HG02938 (cell line): ENCODE data around the gene OSTM1.

ENCODE experiments used
- ATAC-seq: cut with Tn5 transposase; IDR thresholded peaks from one replicate; pipeline ENCODE4 v1.9.1; 2021; ENCODE audit warnings: mild to moderate bottlenecking, moderate library complexity; ENCODE audit not compliant: unreplicated experiment

Gene OSTM1

DNA sequence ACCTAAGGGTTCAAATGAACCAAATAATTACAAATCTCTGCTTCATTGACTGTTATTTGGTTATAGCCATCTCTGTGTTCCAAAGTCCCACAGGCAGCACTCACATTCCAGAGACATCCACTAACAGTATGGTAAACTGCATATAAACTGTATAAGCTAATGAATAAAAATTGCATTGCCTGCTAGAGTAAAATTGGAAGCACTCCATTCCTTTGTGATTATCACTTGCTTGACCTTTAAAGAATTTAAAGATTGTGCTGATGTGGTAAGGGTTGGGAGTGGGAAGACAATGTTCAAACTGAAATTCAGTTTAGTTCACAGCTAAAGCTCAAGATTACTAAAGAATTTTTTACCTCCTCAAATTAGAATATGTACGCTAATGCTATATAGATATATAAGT lies 31.0 kb upstream of the OSTM1 start:
- no peak for ATAC-seq

DNA sequence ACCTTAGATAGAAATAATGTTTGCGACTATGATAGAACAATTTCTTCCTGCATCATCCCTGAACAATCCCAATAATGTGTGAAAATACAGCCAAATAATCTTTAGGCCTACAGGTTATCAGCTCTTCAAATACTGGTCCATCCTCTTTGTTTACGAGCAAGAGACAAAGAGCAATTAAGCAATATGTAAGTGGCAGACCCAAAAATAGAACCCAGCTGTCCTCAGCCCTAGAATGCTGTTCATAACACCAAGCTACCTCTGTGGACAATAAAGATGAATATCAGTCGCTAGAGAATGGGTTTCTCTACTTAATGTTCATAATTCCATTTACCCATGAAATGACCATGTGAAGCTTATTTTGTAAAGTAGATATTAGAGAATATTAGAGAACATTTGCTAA lies 28.4 kb upstream of the OSTM1 start:
- no peak for ATAC-seq

DNA sequence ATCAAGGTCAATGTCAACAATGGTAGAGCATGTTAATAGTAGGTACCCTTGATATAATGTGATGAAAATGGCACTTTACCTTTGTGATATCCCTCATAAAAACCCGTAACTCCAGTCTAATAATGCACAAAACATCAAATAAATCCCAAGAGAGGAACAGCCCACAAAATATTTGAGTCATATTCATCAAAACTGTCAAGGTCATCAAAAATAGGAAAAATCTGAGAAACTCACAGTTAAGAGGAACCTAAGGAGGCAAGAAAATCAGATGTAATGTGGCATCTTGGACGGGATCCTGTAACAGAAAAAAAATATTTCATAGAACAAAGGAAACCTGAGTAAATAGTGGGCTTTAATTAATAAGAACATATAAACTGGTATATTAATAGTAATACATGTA lies 25.5 kb upstream of the OSTM1 start:
- no peak for ATAC-seq

DNA sequence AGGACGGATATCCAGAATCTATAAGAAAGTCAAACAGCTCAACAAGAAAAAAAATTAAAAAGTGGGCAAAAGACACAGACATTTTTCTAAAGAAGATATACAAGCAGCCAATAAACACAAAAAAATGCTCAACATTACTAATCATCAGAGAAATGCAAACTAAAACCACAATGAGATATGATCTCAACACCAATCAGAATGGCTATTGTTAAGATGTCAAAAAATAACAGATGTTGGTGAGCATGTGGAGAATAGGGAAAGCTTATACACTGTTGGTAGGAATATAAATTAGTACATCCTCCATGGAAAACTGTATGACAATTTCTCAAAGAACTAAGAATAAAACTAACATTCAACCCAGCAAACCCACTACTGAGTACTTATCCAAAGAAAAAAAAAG lies 23.3 kb upstream of the OSTM1 start:
- ATAC-seq = no peak

DNA sequence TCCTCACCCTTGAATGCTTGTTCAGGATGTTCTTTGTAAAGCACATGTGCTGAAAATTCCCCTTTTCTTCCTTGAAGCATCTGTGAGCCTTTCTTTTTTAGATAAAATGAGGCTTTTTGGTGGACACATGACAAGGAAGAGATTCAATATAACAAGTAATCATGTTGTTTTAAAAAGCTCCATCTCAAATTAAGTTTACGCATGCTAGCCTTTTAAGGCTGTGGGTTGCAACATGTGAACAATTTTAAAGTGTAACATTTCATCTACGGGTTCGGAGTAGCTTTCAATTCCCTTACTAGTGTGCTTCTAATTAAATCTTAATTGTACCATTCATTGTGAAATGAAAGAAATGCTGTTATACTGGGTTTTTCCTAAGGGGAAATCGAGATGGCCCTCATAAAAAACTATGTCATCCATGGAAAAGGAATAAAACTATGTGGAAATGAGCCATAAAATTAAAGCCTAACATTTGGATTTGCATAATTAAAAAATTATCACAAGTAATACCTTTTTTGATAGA lies 19.3 kb upstream of the OSTM1 start:
- no peak for ATAC-seq

DNA sequence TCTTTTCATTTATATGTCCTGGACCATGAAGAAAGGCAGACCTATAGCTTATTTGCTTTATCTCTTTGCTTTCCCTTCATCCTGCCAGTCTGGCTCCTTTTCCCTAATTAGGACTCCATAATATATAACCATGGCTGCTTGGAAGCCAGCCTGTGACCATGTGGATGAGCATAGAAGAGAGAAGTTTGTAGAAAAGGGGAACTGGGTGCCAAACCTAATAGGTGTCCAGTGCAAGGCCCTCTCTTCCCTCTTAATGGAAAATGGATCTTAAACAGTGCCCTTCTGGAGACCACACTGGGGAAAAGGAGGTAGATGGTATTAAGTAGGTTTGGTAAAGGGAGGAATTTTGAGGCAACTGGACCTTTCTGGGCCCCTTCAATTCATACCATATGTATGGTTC lies 16.7 kb upstream of the OSTM1 start:
- no peak for ATAC-seq

DNA sequence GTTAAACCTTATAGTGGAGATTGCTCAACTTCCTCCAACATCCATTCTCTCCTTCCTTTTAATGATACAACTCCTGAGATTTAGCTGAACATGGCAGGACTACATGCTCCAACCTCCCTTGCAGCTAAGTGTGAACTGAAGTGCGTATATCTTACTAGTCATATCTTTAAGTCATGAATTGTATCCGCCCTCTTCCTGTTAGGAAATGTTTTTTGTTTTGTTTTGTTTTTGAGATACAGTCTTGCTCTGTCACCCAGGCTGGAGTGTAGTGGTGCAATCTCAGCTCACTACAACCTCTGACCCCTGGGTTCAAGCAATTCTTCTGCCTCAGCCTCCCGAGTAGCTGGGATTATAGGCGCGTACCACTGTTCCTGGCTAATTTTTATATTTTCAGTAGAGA lies 8.8 kb upstream of the OSTM1 start:
- no peak for ATAC-seq

DNA sequence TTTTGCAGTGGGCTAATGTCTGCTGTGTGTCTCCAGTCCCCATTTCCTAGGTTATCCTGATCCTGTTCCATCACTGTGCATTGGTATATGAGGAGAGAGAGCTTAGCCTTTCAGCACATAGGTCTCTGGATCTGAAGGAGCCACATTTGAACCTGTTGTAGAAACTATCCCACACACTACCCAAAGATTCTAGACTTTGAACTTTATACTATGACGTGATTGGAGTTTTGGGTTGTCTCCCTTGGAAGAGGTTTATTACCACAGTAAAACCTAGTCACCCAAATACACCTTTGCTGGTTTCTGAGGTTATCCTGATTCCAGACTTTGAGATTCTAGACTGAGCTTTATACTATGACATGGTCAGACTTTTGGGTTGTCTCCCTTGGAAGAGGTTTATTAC lies 8.0 kb upstream of the OSTM1 start:
- ATAC-seq = no peak

DNA sequence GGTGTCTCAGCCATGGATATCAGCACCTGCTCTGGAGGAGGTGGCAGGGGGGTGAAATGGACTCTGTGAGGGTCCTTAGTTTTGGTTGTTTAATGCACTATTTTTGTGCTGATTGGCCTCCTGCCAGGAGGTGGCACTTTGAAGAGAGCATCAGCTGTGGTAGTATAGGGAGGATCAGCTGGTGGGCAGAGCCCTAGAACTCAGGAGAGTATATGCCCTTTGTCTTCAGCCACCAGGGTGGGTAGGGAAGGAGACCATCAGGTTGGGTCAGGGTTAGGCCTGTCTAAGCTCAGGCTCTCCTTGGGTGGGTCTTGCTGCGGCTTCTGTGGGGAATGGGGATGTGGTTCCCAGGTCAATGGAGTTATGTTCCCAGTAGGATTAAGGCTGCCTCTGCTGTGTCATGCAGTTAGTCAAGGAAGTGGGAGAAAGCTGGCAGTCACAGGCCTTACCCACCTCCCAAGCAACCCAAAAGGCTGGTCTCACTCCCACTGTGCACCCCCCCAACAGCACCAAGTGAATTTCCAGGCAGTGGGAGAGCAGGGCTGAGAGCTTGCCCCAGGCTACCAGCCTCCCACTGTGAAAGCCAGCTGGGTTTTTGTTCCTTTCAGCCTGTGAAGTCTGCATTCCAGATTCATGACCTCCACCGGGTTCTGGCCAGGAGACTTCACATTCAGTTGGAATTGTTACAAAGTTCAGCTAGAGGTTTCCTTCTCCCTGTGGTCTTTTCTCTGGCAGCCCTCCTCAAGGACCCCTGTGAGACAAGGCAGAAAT lies 5.7 kb upstream of the OSTM1 start:
- no peak for ATAC-seq

DNA sequence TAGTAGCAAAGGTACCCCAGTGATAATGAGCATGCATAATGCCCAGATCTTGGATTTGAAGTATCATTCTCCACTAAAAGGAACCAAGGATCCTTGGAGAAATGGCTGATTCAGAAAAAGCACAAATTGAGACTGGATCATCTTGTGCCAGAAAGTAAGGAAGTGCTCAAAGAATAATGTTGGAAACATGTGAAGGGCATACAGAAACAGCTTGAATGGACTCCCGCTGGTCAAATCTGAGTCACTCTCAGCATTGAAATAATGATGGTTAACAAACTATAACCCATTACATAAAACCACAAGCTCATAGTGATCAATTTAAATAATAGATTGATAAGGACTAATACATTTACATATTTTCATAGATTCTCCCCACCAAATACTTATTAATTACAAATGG lies 3.6 kb upstream of the OSTM1 start:
- ATAC-seq = no peak

DNA sequence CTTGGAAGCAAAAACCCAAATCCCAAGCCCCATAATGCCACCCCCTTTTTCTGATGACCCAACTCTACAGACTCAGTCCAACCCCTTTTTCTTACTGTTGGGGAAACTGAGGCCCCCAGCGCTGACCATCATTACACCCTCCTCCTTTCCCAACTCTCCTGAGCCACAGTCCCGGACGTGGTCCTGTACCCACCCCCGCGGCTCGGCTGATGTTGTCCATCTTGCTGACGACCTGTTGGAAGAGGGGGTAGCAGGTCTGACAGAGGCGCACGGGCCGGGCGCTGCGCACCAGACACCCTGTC lies 533 bp downstream of the OSTM1 start:
- peak; percentile 44 for ATAC-seq

DNA sequence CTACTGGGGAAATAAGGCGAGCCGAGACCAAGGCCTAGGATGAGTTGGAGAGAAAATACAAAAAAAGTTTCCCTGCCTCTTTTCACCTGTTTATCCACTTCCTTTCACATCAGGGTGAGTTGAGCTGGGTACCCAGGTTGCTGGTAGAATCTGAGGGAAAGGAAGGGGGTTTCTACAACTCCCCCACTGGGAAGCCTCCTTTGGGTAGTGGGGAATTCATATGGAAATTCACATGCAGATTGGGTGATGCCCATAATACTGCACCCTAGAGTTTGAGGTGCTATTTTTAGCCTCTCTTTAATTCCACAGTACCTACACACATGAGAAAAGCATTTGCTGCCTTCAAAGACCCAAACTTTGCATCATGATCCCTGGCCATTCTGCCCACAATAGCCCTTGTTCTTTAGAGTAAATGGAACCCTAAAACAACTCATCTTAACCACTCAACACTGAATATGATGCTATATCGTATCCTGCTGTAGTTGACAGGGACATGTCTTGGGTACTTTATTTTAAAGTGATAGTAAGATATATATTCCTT lies 2.7 kb downstream of the OSTM1 start:
- no peak for ATAC-seq

DNA sequence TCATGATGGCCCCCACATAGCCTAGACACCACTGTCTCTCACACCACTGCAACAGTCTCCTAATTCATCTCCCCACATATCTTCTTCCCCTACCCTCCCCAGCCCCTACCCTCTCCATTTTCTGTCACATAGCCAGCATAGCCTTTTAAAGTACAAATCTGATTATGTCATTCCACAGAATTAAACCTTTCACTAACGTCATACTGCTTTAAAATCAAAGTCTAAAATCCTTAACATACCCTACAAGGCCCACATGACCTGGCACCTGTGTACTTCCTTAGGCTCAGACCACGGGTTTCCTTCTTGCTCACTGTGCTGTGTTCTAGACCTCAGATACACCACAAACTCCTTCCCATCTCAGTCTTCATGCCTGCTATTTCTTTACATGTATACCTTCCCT lies 5.9 kb downstream of the OSTM1 start:
- ATAC-seq = no peak

DNA sequence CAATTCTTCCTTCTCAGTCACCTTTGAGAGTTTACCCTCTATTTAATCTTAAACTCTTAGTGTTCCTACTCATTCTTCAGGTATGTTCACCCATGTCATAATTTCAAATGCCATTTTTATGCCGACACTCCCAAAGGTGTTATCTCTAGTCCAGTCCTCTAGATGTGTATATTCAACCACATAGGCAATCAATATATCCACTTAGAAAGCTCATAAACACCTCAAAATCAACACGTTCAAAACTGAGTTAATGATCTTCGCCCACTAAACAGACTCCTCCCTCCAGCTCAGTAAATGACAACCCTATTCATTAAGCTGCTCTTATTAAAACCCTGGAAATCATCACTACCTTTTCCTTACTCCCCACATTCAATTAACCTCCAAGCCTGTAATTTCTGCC lies 6.4 kb downstream of the OSTM1 start:
- ATAC-seq = no peak

DNA sequence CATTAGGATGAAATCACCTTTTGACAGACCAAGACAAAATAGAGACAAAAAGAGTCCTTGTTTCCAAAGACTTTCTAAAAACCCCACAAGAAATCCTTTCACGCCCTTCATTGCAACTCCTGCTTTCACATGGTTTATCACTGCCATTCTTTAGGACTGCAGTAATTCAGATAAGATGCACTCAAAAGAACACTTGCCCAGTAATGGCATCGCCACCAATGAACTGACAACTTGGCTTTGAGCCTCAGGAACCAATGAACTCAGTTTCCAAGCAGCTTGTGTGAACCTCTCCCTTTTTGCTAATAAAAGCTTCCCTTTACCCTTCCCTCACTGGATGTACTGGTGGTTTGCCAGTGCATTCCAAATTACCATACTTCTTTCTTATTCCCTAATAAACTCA lies 21.8 kb downstream of the OSTM1 start:
- no peak for ATAC-seq

DNA sequence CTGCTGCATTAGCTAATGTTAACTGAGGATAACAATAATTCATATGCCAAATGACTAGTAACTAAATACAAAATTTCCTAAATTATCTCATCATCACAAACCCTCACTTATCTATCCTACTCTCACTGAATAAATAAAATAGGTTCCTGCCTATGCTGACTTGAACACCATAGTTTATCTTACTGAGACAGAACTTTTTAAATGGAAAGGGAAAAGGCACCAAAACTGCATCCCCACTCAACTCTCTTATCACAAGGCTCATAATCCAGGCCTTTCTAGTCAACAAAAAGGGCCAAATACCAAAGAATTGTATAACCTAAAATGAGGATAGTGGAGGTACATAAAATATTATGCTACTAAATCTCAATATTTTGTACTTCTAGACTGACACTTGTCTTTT lies 23.1 kb downstream of the OSTM1 start:
- ATAC-seq = no peak

DNA sequence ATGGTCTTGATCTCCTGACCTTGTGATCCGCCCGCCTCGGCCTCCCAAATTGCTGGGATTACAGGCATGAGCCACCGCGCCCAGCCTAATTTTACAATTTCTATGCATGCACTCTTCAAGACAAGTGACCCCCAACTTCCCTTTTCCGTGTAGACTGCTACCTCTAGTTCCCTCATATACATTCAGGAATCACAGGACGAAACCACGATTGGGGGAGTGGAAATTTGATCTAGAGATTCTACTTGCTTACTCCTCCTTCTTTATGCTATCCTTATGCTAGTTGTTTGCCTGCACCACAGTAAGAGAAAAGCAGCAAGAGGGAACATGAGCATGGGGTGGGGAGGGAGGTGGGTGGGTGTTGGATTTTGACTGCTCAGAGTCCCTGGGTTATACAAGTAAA lies 34.9 kb downstream of the OSTM1 start:
- ATAC-seq = no peak

DNA sequence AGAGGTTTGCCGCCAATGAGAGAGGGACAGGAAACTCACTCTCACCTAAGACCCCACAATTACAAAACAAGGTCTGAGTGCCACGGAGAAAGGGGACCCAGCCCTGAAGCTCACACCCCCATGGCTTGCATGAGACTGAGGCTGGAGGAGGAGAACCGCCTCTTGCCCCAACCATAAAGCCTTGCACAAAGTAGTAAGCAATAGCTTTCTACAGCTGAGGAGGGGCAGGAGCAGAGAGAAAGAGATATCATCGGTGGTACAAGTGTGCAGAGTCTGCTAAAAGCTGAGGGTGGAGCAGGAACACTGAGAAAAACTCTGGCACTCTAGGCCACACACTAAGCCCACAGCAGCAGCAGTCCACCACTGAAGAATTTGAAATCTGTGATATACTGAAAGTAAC lies 37.7 kb downstream of the OSTM1 start:
- no peak for ATAC-seq

DNA sequence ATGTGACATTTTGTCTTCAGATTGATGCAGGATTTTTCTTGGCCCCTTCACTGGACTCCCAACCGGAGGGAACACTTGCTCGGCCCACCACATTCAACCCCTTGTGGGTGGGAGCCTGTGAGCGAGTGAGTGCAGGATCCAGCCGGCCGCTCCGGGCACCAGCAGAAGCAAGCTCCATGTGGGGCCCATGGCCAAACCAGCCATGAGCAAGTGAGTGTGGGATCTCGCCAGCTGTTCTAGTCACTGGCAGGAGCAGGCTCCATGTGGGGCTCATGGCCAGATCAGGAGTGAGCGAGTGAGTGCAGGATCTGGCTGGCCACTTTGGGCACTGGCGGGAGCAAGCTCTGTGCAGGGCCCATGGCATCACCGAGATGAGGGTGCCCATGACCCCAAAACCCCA lies 42.6 kb downstream of the OSTM1 start:
- no peak for ATAC-seq

DNA sequence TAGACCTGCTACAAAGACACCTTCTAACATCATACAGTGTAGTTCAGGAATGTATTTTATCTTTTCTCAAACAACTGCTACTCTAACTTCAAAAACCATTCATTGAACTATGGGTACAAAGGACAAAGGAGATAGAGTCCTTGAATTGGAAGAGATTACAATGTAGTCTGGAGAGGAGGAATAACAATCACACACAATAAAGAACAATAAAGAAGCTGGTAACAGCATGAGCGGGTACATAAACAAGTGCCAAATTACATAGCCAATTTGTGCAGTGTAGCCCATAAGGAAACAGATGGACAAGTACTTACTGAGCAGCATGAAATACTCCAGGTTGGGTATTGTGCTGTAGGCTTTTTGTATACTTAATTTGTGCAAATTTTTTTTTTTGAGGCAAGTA lies 44.3 kb downstream of the OSTM1 start:
- no peak for ATAC-seq

DNA sequence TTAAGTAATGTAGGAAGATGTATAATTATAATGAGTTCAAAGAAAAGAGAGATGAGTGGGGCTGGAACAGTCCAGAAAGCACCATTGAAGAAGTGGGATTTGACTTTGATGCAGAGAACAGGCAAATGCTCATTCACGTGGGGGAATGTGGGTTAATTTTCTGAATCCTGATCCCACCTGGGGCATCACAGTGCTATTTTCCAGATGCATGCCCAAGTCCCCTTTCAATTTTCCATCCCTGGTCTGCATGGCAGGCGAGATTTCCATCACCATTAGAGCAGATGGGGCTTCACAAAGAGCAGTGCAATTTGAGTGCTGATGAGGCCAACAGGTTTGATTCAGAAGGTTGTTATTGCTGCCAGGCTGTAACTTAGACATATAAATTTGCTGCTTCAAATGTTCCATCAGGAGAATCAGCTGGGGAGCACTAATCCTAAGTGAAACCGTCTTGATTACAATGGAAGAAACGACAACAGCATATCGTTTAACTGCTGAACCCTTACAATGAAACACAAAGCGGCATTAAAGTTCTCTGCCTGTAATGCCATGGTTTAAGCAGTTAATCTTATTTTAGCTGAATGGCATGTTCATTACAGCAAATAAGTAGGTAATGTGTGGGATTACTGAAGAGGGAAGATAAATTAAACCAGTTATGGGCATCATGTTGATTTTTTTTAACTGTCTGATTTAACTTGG lies 45.2 kb downstream of the OSTM1 start:
- no peak for ATAC-seq

DNA sequence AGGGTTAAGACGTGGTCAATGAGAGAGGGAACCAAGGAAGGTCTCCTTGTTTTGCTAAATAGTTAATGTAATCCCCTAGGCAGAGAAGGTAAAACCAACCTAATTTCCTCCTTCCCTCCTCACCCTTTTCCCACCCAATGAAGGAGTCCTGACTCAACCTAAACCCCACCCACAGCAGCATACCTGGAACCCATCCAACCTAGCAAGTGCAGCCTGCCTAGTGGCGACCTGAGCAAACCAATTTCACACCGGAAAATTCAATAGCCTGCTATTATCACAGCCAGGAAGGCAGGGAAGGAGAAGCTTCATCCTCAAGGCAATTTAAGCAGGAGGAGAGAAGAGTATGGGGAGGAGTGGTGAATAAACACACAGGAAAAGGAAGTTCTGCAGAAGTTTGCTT lies 46.9 kb downstream of the OSTM1 start:
- ATAC-seq = no peak

DNA sequence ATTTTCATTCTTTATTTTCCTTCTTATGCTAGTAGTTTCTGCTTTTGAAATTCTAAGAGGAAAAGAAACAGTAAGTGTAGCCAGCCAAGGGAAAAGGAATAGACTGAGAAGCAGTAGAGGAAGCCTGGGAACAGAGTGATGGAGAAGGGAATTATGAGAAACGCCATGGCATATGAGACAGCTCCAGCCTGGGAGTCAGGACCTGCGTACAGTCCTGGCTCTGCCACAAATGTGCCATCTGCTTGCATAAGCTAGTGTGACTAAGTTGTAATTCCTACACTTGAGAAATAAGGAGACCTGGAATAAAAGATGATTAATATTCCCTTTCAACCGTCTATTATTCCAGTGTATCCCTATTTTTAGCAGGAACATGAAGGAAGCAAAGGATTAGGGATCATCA lies 47.5 kb downstream of the OSTM1 start:
- no peak for ATAC-seq
